Testis (tissue), 2 donors: ENCODE results near the gene CMTM1.

Experiments used
- CTCF ChIP-seq, 3 experiments: fragments of 450-650 bp in 2 of 3; fragments of 200-600 bp in 1 of 3; sonication (generic) in 1 of 3; IDR thresholded peaks; one replicate each; pipeline ENCODE4 v1.5.1; 2016 to 2019; ENCODE audit warnings: antibody characterized with exemption in 3 of 3, mild to moderate bottlenecking in 2 of 3, moderate library complexity in 1 of 3
- POLR2A ChIP-seq: fragments of 450-650 bp; IDR thresholded peaks from one replicate; pipeline ENCODE4 v1.6.1; 2017; ENCODE audit warnings: antibody characterized with exemption, mild to moderate bottlenecking, moderate library complexity

DNA sequence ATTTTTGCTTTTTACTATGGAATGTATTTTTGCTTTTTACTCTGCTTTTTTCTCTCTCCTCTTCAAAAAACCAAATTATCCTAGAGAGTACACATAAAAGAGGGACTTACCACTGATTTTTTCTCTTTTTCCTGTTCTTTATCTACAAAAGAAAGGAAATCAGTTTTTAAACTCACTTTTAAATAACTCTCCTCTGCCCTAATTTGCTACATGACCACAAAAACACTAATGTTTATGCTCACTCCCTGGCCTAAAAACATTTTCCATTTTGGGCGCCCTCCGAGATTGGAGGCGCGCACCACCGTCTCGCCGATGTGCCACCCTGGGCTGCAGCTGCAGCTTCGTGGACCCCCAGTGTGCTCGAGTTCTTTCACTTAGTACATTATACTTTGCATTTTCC is 17.4 kb upstream of the CMTM1 start:
- TF ChIP-seq POLR2A (no peak), CTCF (IDR thresholded peaks at IDR 0.05) (no peak)
